ENCODE data around the gene STIM2. TPM values are rescaled to one million over a fixed set of nuclear protein-coding genes. Genes with fewer than 3 reads are reported as not detected.

STIM2 gene
- total RNA-seq, 1 donor from 2014 or later, result 51.0 TPM

DNA sequence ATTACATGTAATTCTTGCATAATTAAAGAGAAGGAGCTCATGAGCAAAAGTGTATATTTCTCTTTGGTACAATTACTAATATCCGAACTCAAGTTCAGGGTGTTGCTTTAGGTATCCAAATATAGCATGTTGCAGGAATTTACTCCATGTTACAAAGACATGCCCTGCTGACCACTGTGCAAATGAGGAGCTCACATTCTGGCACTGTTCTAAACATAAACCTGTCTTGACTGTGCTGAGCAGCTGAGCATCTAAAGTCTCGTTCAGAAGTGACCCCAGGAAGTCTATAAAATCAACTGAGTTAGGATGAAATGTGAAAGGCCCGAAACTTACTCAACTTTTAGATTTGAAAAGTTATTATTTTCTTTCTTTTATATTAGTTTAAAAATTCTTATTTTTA is 124.3 kb downstream of the STIM2 start:
- H3K27ac Mint-ChIP-seq, result no peak overlapping the region
- no peaks in the 10 kb centered on the region for H3K27me3 Mint-ChIP-seq (ENCODE audit: low read depth)
- H3K4me3 Mint-ChIP-seq, result no peak overlapping the region
- H3K4me1 Mint-ChIP-seq, result peaks cover 9% of the 10 kb centered on the region
- DNase-seq (ENCODE audit: low spot score in 2 of 2, unreplicated experiment in 2 of 2), result no peak
- H3K9me3 Mint-ChIP-seq, result peaks cover 5% of the 10 kb centered on the region
- TF ChIP-seq, protein P1, sequence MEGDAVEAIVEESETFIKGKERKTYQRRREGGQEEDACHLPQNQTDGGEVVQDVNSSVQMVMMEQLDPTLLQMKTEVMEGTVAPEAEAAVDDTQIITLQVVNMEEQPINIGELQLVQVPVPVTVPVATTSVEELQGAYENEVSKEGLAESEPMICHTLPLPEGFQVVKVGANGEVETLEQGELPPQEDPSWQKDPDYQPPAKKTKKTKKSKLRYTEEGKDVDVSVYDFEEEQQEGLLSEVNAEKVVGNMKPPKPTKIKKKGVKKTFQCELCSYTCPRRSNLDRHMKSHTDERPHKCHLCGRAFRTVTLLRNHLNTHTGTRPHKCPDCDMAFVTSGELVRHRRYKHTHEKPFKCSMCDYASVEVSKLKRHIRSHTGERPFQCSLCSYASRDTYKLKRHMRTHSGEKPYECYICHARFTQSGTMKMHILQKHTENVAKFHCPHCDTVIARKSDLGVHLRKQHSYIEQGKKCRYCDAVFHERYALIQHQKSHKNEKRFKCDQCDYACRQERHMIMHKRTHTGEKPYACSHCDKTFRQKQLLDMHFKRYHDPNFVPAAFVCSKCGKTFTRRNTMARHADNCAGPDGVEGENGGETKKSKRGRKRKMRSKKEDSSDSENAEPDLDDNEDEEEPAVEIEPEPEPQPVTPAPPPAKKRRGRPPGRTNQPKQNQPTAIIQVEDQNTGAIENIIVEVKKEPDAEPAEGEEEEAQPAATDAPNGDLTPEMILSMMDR (IDR thresholded peaks at IDR 0.05; ENCODE audit: unreplicated experiment), result no peak
- H3K36me3 Mint-ChIP-seq, result peaks cover 9% of the 10 kb centered on the region

DNA sequence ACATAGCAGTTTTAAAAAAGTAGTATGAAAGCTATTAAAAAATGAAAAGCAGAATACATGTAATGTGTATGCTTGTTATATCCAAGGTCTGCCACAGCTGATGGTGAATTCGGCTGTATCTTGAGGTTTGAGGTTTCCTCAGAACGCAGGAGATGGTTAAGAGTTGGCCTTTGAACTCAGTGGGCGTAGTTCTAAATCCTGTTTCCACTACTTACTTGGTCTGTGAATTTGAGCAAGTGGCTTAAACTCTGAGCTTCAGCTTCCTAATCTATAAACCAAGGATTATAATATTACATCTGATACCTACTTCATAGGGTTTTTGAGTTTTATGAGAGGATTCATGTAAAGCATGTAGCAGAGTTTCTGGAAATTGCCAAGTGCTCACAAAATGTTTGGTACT is 125.2 kb downstream of the STIM2 start:
- TF ChIP-seq, protein P1 (IDR thresholded peaks at IDR 0.05; ENCODE audit: unreplicated experiment), result no peak
- H3K36me3 Mint-ChIP-seq, result peaks cover 14% of the 10 kb centered on the region

DNA sequence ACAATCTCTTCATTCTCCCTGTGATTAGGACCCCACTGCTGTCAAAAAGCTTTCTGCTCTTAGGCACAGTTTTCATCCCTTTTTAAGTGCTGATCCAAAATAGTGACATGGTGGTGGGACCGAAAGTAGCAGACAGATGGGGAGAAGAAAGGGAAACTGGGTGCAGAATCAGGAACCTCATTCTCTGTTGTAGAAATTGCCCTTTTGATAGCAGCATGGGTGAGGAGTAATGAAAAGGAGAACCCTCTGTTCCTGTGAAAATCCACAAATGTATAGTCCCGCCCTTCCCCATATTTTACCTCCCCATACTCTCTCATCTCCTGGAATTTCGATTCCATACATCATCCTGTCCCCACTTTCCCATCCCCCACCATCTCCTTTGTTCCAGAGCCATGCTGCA is 126.5 kb downstream of the STIM2 start:
- H3K27me3 Mint-ChIP-seq (ENCODE audit: low read depth), result no peaks in the 10 kb centered on the region
- H3K27ac Mint-ChIP-seq, result no peak overlapping the region
- peaks cover 9% of the 10 kb centered on the region for H3K4me1 Mint-ChIP-seq
- H3K4me3 Mint-ChIP-seq, result no peak overlapping the region
- TF ChIP-seq, protein P1 (IDR thresholded peaks at IDR 0.05; ENCODE audit: unreplicated experiment), result no peak
- peaks cover 14% of the 10 kb centered on the region for H3K36me3 Mint-ChIP-seq
- peaks cover 17% of the 10 kb centered on the region for H3K9me3 Mint-ChIP-seq
- DNase-seq (ENCODE audit: low spot score in 2 of 2, unreplicated experiment in 2 of 2), result no peak

More for the DNA sequence above, 125.2 kb downstream of the STIM2 start:
- H3K4me1 Mint-ChIP-seq, result peaks cover 9% of the 10 kb centered on the region
- peaks cover 12% of the 10 kb centered on the region for H3K9me3 Mint-ChIP-seq
- no peak for DNase-seq (ENCODE audit: low spot score in 2 of 2, unreplicated experiment in 2 of 2)
- H3K27ac Mint-ChIP-seq, result no peak overlapping the region
- no peak overlapping the region for H3K4me3 Mint-ChIP-seq
- no peaks in the 10 kb centered on the region for H3K27me3 Mint-ChIP-seq (ENCODE audit: low read depth)

DNA sequence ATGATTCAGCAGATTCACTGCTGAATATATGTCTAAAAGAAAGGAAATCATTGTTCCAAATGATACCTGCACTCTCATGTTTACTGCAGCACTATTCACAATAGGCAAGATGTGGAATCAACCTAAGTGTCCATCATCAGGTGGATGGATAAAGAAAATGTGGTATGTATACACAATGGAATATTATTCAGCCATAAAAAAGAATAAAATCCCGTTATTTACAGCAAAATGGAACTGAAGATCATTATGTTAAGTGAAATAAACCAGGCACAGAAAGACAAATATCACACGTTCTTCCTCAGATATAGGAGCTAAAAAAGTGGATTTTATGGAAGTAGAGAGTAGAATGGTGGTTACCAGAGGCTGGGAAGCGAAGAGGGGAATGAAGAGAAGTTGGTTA is 130.4 kb downstream of the STIM2 start:
- no peak overlapping the region for H3K4me3 Mint-ChIP-seq
- DNase-seq (ENCODE audit: low spot score in 2 of 2, unreplicated experiment in 2 of 2), result no peak
- peaks cover 16% of the 10 kb centered on the region for H3K36me3 Mint-ChIP-seq

DNA sequence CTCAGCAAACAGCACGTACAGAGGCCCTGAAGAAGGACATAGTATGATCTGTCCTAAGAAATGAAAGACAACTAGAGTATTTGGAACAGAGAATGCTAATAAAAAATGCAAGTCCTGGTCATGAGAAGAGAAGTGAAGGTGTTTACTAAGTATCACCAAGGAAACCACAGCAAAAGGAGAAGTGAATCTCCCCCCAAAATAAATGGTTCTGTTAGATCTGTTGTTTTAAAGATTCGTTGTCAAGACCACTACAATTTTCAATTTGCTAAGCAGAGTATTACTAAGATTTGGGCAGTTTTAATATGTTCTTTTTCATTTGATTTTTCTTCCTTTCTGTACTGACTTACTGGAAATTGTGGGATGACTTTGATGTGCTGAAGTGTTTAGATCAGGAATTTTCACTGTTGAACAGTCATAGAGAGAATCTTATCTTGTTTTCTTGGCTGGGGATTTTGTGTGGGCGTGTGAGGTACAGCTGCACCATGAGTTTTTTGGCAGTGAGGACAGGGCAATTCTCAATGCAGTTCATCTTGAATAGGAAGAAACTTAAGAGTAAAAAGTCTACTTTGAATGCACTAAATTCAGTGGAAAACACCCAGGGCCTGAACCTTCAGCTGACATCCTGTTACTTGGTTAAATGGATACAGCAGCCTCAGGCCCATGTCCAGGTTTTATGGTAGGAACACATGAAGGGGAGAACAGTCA is 132.2 kb downstream of the STIM2 start:
- Mint-ChIP-seq H3K27me3 (ENCODE audit: low read depth) (no peaks in the 10 kb centered on the region), H3K36me3 (peaks cover 17% of the 10 kb centered on the region), H3K27ac (no peak overlapping the region), H3K4me1 (peaks cover 2% of the 10 kb centered on the region), H3K4me3 (no peak overlapping the region), H3K9me3 (peaks cover 17% of the 10 kb centered on the region)
- no peak for DNase-seq (ENCODE audit: low spot score in 2 of 2, unreplicated experiment in 2 of 2)
- TF ChIP-seq, protein P1 (IDR thresholded peaks at IDR 0.05; ENCODE audit: unreplicated experiment), result no peak

More for the DNA sequence above, 130.4 kb downstream of the STIM2 start:
- Mint-ChIP-seq H3K27me3 (ENCODE audit: low read depth) (no peaks in the 10 kb centered on the region), H3K27ac (no peak overlapping the region), H3K4me1 (peaks cover 6% of the 10 kb centered on the region), H3K9me3 (peaks cover 17% of the 10 kb centered on the region)
- TF ChIP-seq, protein P1 (IDR thresholded peaks at IDR 0.05; ENCODE audit: unreplicated experiment), result no peak
